Thyroid gland (tissue), 4 donors: Measurements from ENCODE around the gene PTK7. TPM values are rescaled to one million over a fixed set of nuclear protein-coding genes. Genes with fewer than 3 reads are reported as not detected.

ENCODE experiments used
- DNase-seq, 2 donors: peaks; one replicate each; pipeline ENCODE4 v3.0.0-alpha.2; 2019
- H3K27ac ChIP-seq, 3 donors: fragments of 200-600 bp; sonication (generic); 1 replicate in 2 of 3; 2 replicates in 1 of 3; pipeline ENCODE4 v1.5.1; 2016 to 2019; ENCODE audit warnings: mild to moderate bottlenecking in 1 of 3, moderate library complexity in 1 of 3
- H3K27me3 ChIP-seq: fragments of 200-600 bp; sonication (generic); one replicate; pipeline ENCODE4 v1.5.1; 2019
- H3K36me3 ChIP-seq, 2 donors: fragments of 200-600 bp; sonication (generic); one replicate each; pipeline ENCODE4 v1.5.1; 2016 to 2019
- H3K4me1 ChIP-seq, 2 donors: fragments of 200-600 bp; sonication (generic); one replicate each; pipeline ENCODE4 v1.5.1; 2017 to 2019
- H3K4me3 ChIP-seq, 3 donors: fragments of 200-600 bp; sonication (generic); replicated peaks in 1 of 3; 1 replicate in 2 of 3; 2 replicates in 1 of 3; pipeline ENCODE4 v1.5.1; 2016; ENCODE audit warnings: mild to moderate bottlenecking in 1 of 3
- H3K9me3 ChIP-seq: fragments of 200-600 bp; sonication (generic); one replicate; pipeline ENCODE4 v1.5.1; 2017
- CTCF ChIP-seq, 6 experiments: fragments of 200-600 bp in 3 of 6; fragments of 450-650 bp in 3 of 6; sonication (generic) in 3 of 6; IDR thresholded peaks; one replicate each; pipeline ENCODE4 v1.5.1; 2016 to 2019; ENCODE audit warnings: antibody characterized with exemption in 6 of 6, mild to moderate bottlenecking in 2 of 6, inconsistent platforms in 1 of 6, moderate library complexity in 1 of 6
- POLR2A ChIP-seq, 2 donors: fragments of 450-650 bp; IDR thresholded peaks; one replicate each; pipeline ENCODE4 v1.6.1; 2017; ENCODE audit warnings: antibody characterized with exemption in 2 of 2, mild to moderate bottlenecking in 2 of 2, moderate library complexity in 1 of 2
- WGBS, 2 donors: methylation state at CpG; one replicate each; pipeline ENCODE4 v1.1.5; 2017; 5-methylcytosine and 5-hydroxymethylcytosine counted together
- intact Hi-C: fragments of 100-400 bp; cut with DNase I; formaldehyde crosslinking; loops from one replicate; pipeline ENCODE4 v1.15.1; 2023
- total RNA-seq, 4 donors: library from RNA; depleted of rRNA; stranded (reverse); fragments of >200 nt; gene quantifications; one replicate each; pipeline ENCODE4 v1.2.3, GENCODE V29; 2016

PTK7 gene
- total RNA-seq, 4 donors from 2014 or later = 43.8 to 58.9 (median 55.0) TPM

DNA sequence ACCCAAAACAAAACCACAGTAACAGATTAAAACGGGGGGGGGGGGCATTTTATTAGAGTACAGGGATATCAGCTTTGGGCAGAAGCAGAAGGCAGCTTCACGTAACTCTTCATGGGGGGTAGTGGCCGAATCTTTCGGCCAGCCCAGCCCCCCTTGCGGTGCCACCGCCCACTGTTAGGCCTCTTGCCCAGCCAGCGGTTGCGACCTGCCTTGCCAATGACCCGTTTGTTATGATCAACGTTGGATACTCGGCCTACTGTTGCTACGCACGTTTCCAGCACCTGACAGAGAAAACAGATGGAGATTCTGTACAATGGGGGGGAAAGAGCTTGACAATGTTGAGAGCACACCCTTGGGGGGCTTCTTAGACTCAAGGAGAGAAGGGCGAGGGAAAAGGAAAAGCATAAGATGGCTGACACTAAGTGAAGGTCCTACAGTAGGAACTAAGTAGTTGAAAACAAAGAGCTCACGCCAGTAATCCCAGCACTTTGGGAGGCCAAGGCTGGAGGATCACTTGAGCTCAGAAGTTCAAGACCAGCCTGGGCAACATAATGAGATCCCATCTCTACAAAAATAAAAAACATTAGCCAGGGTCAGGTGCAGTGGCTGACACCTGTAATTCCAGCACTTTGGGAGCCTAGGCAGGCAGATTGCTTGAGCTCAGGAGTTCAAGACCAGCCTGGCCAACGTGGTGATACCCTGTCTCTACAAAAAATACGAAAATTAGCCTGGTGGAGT is 21.7 kb upstream of the PTK7 start:
- DNase-seq = peak; percentile 15 to 20
- intact Hi-C loops = loop anchor here (5.0 kb wide), 1 partner anchor 37 kb away; no protein-coding TSS in a partner anchor
- 68 to 71% methylated on average over 17 of the region's 17 CpGs for WGBS, 2 donors
- Histone ChIP-seq H3K36me3 (peaks cover 15 to 17% of the 10 kb centered on the region in 2 donors), H3K27me3 (no peaks in the 10 kb centered on the region), H3K27ac (peak overlapping the region; percentile 86 to 91 (median 86)), H3K4me3 (peak overlapping the region in 2 of 3 donors; percentile 8 to 61), H3K4me1 (peaks cover 21 to 28% of the 10 kb centered on the region in 2 donors), H3K9me3 (no peaks in the 10 kb centered on the region)
- TF ChIP-seq CTCF (IDR thresholded peaks at IDR 0.05) (no peak), POLR2A (IDR thresholded peaks at IDR 0.05) (no peak)

DNA sequence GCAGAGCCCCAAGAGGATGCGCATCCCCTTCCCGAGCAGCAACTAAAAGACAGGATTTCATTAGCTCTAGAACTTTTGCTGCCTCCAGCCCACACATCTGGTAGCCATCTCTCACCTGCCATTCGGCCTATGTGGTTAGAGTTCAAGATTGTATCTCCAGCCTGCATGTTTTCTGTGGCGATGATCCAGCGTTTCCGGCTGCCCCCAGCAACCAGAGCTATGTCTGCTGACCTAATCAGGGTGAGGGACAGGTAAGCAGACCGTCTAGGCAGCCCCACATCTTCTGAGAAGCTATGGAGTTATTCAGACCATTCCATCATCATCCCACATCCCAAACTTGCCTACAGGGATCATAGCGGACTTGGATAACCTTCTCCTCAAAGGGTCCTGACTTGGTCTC is 20.1 kb upstream of the PTK7 start:
- WGBS, 2 donors = 90 to 96% methylated on average over 8 of the region's 8 CpGs
- peaks cover 30 to 37% of the 10 kb centered on the region in 2 donors for H3K4me1 ChIP-seq
- H3K27ac ChIP-seq = no peak overlapping the region
- H3K36me3 ChIP-seq = peaks cover 13 to 17% of the 10 kb centered on the region in 2 donors
- no peaks in the 10 kb centered on the region for H3K27me3 ChIP-seq
- H3K9me3 ChIP-seq = no peaks in the 10 kb centered on the region
- intact Hi-C loops = no loop called here
- TF ChIP-seq POLR2A (IDR thresholded peaks at IDR 0.05) (no peak), CTCF (IDR thresholded peaks at IDR 0.05) (no peak)
- DNase-seq = no peak
- no peak overlapping the region for H3K4me3 ChIP-seq

- no peak overlapping the region for H3K27ac ChIP-seq
- H3K4me1 ChIP-seq = peaks cover 21 to 33% of the 10 kb centered on the region in 2 donors
- H3K4me3 ChIP-seq = peak overlapping the region; percentile 93 to 95 (median 94)
- H3K9me3 ChIP-seq = no peaks in the 10 kb centered on the region
- no peak for DNase-seq
- TF ChIP-seq CTCF (IDR thresholded peaks at IDR 0.05) (no peak), POLR2A (IDR thresholded peaks at IDR 0.05) (no peak)
- no peaks in the 10 kb centered on the region for H3K27me3 ChIP-seq
- 63 to 74% methylated on average over 1 of the region's 1 CpG for WGBS, 2 donors
- intact Hi-C loops = no loop called here
- H3K36me3 ChIP-seq = peaks cover 13 to 20% of the 10 kb centered on the region in 2 donors
Observed at GRCh38 chr6:43058531-43058930, 17.6 kb upstream of the PTK7 start.

DNA sequence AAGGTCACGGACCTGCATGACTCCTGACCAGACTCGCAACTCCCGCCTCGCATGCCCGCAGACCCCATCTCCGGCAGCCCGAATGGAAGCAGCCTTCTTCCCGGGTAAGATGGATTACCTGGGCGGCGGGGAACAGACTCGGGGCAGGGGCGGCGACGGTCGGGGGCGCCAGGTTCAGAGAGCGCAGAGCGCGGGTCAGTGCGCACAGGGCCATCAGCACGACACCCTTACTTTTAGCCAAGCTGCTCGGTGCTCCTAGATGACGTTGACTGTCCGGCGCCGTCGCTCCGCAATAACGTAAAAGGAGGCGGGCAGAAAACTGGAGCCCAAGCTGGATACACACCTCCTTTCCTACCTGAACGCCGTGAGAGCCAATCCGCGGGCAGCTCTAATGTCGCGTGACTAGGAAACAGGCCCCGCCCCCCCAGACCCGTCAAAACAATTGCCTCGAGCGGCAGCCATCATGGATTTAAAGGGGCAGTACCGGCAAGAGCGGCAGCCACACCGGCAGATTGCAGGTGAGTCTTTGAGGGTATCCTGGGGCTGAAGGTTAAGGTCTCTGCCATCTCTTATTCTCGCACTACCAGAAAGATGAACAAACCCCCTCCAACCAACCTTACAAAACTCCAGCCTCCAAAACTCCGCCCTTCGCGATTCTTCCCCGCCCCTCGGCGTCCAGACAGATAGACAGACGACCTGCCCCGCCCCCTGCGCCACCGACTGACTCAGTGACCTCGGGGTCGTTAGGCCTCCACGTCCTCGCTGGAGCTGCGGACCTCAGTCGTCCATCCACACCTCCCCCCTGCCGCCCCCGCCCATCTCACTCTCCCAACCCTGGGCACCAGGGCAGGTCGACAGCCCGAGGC is 16.7 kb upstream of the PTK7 start, which contains the start of the genes KLC4 and MRPL2:
Gene KLC4, plus strand, starts transcription at position 464 of the 866 bp plus-strand sequence. CDS start 1,705 bp downstream, outside the sequence.
Gene MRPL2, minus strand, starts transcription at position 267 of the 866 bp plus-strand sequence. Its CDS starts 53 bp downstream, at position 214.
- peak; percentile 98 to 99 for DNase-seq
- peak in 1 of 2 donors; percentile 73 for TF ChIP-seq POLR2A (IDR thresholded peaks at IDR 0.05)
- no peak for TF ChIP-seq CTCF (IDR thresholded peaks at IDR 0.05)
- peak within 1 kb of the TSS; percentile 77 to 91 (median 87) for H3K27ac ChIP-seq
- intact Hi-C loops = loop anchor here (5.0 kb wide), 1 partner anchor 88 kb away; no protein-coding TSS in a partner anchor
- peaks cover 13 to 20% of the 10 kb centered on the region in 2 donors for H3K36me3 ChIP-seq
- peak within 1 kb of the TSS; percentile 93 to 95 (median 94) for H3K4me3 ChIP-seq
- no peaks in the 10 kb centered on the region for H3K9me3 ChIP-seq
- peaks cover 17 to 28% of the 10 kb centered on the region in 2 donors for H3K4me1 ChIP-seq
- no peaks in the 10 kb centered on the region for H3K27me3 ChIP-seq
- WGBS, 2 donors = 1% methylated on average over 44 to 52 of the region's 64 CpGs
